Left ventricle myocardium inferior (tissue), 1 donor: ENCODE measurements around the gene MPPED2. TPM values are rescaled to one million over a fixed set of nuclear protein-coding genes. Genes with fewer than 3 reads are reported as not detected.

Source experiments
- DNase-seq: peaks from one replicate; pipeline ENCODE4 v3.0.0-alpha.2; 2020
- H3K27ac ChIP-seq: fragments of 200-600 bp; replicated peaks from 2 replicates; pipeline ENCODE4 v1.8.0; 2021
- H3K27me3 ChIP-seq: fragments of 200-600 bp; 2 replicates; pipeline ENCODE4 v1.8.0; 2021; ENCODE audit warnings: low read depth
- H3K36me3 ChIP-seq: fragments of 200-600 bp; 2 replicates; pipeline ENCODE4 v1.8.0; 2021
- H3K4me1 ChIP-seq: fragments of 200-600 bp; 2 replicates; pipeline ENCODE4 v1.8.0; 2021
- H3K4me3 ChIP-seq: fragments of 200-600 bp; 2 replicates; pipeline ENCODE4 v1.8.0; 2021; ENCODE audit warnings: mild to moderate bottlenecking, moderate library complexity
- H3K9me3 ChIP-seq: fragments of 200-600 bp; replicated peaks from 2 replicates; pipeline ENCODE4 v1.8.0; 2021
- intact Hi-C: fragments of 100-400 bp; cut with micrococcal nuclease; formaldehyde crosslinking; loops from one replicate; pipeline ENCODE4 v1.11.0; 2022
- total RNA-seq: library from RNA; stranded (reverse); fragmentation: NEBNext Ultra II Directional; extraction: Animal tissue kit (Norgen Biotek cat#: 25700); gene quantifications from one replicate; pipeline ENCODE4 v1.2.1, GENCODE V29; 2021
- TF ChIP-seq, protein P1 (sequence below): fragments of 200-600 bp; IDR thresholded peaks from 2 replicates; pipeline ENCODE4 v1.8.0; 2021; ENCODE audit warnings: antibody characterized with exemption, mild to moderate bottlenecking, borderline replicate concordance
- donor health status: DM: no; HTN: yes; CAD: no; lungs with severe emphysema.

MPPED2 gene
- total RNA-seq, 1 donor from 2014 or later, result 10.8 TPM

DNA sequence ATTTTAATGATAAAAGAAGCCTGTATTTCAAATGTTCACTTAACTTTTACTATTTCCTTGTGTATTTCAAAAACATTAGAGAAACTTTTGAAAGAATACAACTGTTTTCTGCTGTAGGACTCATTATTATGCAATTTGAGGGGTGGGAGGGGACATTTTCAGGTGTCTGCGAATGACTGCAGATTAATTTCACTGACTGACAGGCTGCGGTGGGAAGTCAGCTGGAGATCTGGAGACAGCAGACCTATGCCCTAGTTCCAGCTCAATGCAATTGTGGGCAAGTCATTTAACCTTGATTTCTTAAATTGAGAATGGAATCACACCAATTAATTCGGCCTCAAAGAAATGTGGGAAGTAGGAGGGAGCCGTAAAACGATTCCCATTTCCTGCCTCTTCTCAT lies 134.5 kb downstream of the MPPED2 start:
- Histone ChIP-seq H3K4me3 (no peak overlapping the region), H3K27ac (peak overlapping the region; percentile 38), H3K4me1 (peaks cover 57% of the 10 kb centered on the region), H3K27me3 (no peaks in the 10 kb centered on the region), H3K36me3 (no peaks in the 10 kb centered on the region), H3K9me3 (no peaks in the 10 kb centered on the region)
- TF ChIP-seq, protein P1, sequence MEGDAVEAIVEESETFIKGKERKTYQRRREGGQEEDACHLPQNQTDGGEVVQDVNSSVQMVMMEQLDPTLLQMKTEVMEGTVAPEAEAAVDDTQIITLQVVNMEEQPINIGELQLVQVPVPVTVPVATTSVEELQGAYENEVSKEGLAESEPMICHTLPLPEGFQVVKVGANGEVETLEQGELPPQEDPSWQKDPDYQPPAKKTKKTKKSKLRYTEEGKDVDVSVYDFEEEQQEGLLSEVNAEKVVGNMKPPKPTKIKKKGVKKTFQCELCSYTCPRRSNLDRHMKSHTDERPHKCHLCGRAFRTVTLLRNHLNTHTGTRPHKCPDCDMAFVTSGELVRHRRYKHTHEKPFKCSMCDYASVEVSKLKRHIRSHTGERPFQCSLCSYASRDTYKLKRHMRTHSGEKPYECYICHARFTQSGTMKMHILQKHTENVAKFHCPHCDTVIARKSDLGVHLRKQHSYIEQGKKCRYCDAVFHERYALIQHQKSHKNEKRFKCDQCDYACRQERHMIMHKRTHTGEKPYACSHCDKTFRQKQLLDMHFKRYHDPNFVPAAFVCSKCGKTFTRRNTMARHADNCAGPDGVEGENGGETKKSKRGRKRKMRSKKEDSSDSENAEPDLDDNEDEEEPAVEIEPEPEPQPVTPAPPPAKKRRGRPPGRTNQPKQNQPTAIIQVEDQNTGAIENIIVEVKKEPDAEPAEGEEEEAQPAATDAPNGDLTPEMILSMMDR, result no peak
- intact Hi-C loops, result no loop called here
- DNase-seq, result no peak

- H3K27me3 ChIP-seq, result no peaks in the 10 kb centered on the region
- TF ChIP-seq, protein P1, result no peak
- no peak overlapping the region for H3K27ac ChIP-seq
- no peak overlapping the region for H3K4me3 ChIP-seq
- no peak for DNase-seq
- intact Hi-C loops, result no loop called here
- H3K36me3 ChIP-seq, result no peaks in the 10 kb centered on the region
- peaks cover 53% of the 10 kb centered on the region for H3K4me1 ChIP-seq
- H3K9me3 ChIP-seq, result no peaks in the 10 kb centered on the region
Measured at GRCh38 chr11:30451167-30451566, 135.0 kb downstream of the MPPED2 start.

DNA sequence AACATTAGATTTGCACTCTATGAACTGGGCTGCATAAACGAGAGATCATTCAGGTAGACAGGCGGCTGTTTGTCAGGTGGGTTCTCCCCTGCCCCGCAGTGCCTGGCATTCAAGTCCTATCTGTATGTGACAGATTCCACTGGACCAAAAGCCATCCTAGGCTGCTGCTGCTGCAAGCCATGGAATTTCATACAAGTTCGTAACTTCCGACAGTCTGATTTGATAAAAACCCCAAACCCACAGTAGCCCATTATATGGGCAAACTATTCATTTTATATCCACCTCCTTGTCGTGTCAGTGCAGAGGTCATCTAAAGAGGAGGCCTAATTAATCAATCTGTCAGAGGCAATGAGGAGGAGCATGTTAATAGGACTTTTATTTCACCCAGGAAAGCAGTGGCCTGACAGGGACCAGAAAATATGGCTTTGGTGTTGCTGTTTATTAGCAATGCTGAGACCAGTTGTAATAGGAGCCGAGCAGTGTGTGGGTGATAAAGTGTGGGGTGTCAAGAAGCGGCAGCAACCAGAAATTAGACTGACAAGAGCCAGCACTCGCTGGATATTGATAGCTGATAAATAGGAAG lies 139.0 kb downstream of the MPPED2 start:
- H3K4me3 ChIP-seq, result no peak overlapping the region
- H3K27ac ChIP-seq, result no peak overlapping the region
- H3K27me3 ChIP-seq, result no peaks in the 10 kb centered on the region
- TF ChIP-seq, protein P1, result no peak
- H3K4me1 ChIP-seq, result peaks cover 16% of the 10 kb centered on the region
- DNase-seq, result no peak
- H3K36me3 ChIP-seq, result no peaks in the 10 kb centered on the region
- intact Hi-C loops, result no loop called here
- H3K9me3 ChIP-seq, result no peaks in the 10 kb centered on the region

DNA sequence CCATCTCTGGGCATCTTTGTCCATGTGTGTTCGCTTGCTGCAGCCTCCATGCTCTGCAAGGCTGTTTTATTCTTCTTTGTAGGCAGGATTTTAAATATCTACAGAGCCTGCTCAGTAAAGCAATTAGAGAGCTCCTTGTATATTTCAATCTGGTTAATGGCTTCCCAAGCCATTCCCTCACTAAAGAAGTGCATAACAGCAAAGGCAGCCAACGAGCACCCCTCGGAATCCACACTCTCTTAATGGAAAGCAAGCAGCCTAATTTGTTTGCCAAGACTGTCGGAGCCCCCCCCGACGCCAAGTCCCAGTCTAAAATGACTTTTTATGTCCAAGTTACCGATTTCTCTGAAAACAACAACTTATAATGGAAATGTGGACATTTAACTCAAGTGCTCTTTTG lies 139.6 kb downstream of the MPPED2 start:
- intact Hi-C loops, result no loop called here
- Histone ChIP-seq H3K9me3 (no peaks in the 10 kb centered on the region), H3K4me3 (no peak overlapping the region), H3K27ac (no peak overlapping the region), H3K4me1 (peaks cover 10% of the 10 kb centered on the region), H3K27me3 (no peaks in the 10 kb centered on the region), H3K36me3 (no peaks in the 10 kb centered on the region)
- TF ChIP-seq, protein P1, result no peak
- no peak for DNase-seq

- no peak for DNase-seq
- H3K27me3 ChIP-seq, result no peaks in the 10 kb centered on the region
- intact Hi-C loops, result no loop called here
- peaks cover 7% of the 10 kb centered on the region for H3K4me1 ChIP-seq
- no peak overlapping the region for H3K27ac ChIP-seq
- H3K9me3 ChIP-seq, result no peaks in the 10 kb centered on the region
- TF ChIP-seq, protein P1, result no peak
- no peaks in the 10 kb centered on the region for H3K36me3 ChIP-seq
- H3K4me3 ChIP-seq, result no peak overlapping the region
Measured at GRCh38 chr11:30445056-30445455, 141.1 kb downstream of the MPPED2 start.
